H9 (cell line): ENCODE data around the gene TOGARAM2. TPM values are rescaled to one million over a fixed set of nuclear protein-coding genes. Genes with fewer than 3 reads are reported as not detected.

Source experiments
- DNase-seq: peaks from one replicate; pipeline ENCODE4 v3.0.0-alpha.2; 2017
- H2AFZ ChIP-seq: one replicate; pipeline ENCODE4 v1.6.1; 2013; ENCODE audit warnings: mild to moderate bottlenecking, low read length, control low read depth, moderate library complexity
- H2AK5ac ChIP-seq: 2 replicates; pipeline ENCODE4 v1.6.1; 2013; ENCODE audit warnings: low read length, control low read depth, mixed read lengths; ENCODE audit not compliant: insufficient read length
- H2BK120ac ChIP-seq: one replicate; pipeline ENCODE4 v1.6.1; 2013; ENCODE audit warnings: low read depth, mild to moderate bottlenecking, low read length, control low read depth, inconsistent platforms; ENCODE audit not compliant: poor library complexity, severe bottlenecking
- H2BK12ac ChIP-seq: 2 replicates; pipeline ENCODE4 v1.6.1; 2013; ENCODE audit warnings: low read length, control low read depth, mixed read lengths, low read depth; ENCODE audit not compliant: insufficient read length
- H2BK15ac ChIP-seq: 2 replicates; pipeline ENCODE4 v1.6.1; 2013; ENCODE audit warnings: low read depth, low read length, control low read depth
- H2BK20ac ChIP-seq: one replicate; pipeline ENCODE4 v1.6.1; 2013; ENCODE audit warnings: low read depth, mild to moderate bottlenecking, low read length, control low read depth, inconsistent platforms; ENCODE audit not compliant: poor library complexity, severe bottlenecking
- H2BK5ac ChIP-seq: 2 replicates; pipeline ENCODE4 v1.6.1; 2013; ENCODE audit warnings: low read length, control low read depth, mixed read lengths; ENCODE audit not compliant: insufficient read length
- H3K14ac ChIP-seq: 2 replicates; pipeline ENCODE4 v1.6.1; 2013; ENCODE audit warnings: low read length, control low read depth; ENCODE audit not compliant: insufficient read depth
- H3K18ac ChIP-seq: 2 replicates; pipeline ENCODE4 v1.6.1; 2013; ENCODE audit warnings: low read depth, mild to moderate bottlenecking, mixed read lengths, low read length, control low read depth; ENCODE audit not compliant: insufficient read length
- H3K23ac ChIP-seq: 2 replicates; pipeline ENCODE4 v1.6.1; 2013; ENCODE audit warnings: low read length, control low read depth, mixed read lengths, low read depth; ENCODE audit not compliant: insufficient read length
- H3K23me2 ChIP-seq: 2 replicates; pipeline ENCODE4 v1.6.1; 2013; ENCODE audit warnings: low read depth, mild to moderate bottlenecking, mixed read lengths, low read length, control low read depth; ENCODE audit not compliant: insufficient read length, poor library complexity, severe bottlenecking
- H3K27ac ChIP-seq: 2 replicates; pipeline ENCODE4 v1.5.1; 2013; ENCODE audit warnings: low read length, control low read depth, mixed read lengths, low read depth; ENCODE audit not compliant: insufficient read length
- H3K27me3 ChIP-seq: 2 replicates; pipeline ENCODE4 v1.6.1; 2013; ENCODE audit warnings: low read length, control low read depth, inconsistent platforms; ENCODE audit not compliant: insufficient read depth
- H3K4ac ChIP-seq: 2 replicates; pipeline ENCODE4 v1.6.1; 2013; ENCODE audit warnings: low read depth, mild to moderate bottlenecking, control low read depth, inconsistent platforms, low read length, moderate library complexity
- H3K4me1 ChIP-seq: 2 replicates; pipeline ENCODE4 v1.6.1; 2013; ENCODE audit warnings: low read length, control low read depth, inconsistent platforms; ENCODE audit not compliant: insufficient read depth
- H3K4me2 ChIP-seq: 2 replicates; pipeline ENCODE4 v1.6.1; 2013; ENCODE audit warnings: low read length, control low read depth, mixed read lengths; ENCODE audit not compliant: insufficient read length, insufficient read depth
- H3K56ac ChIP-seq: 2 replicates; pipeline ENCODE4 v1.6.1; 2013; ENCODE audit warnings: low read depth, mild to moderate bottlenecking, mixed read lengths, low read length, control low read depth; ENCODE audit not compliant: insufficient read length
- H3K79me1 ChIP-seq: 2 replicates; pipeline ENCODE4 v1.6.1; 2013; ENCODE audit warnings: low read depth, mild to moderate bottlenecking, moderate library complexity, low read length, control low read depth, inconsistent platforms; ENCODE audit not compliant: insufficient read depth, poor library complexity, severe bottlenecking
- H3K79me2 ChIP-seq: 2 replicates; pipeline ENCODE4 v1.6.1; 2013; ENCODE audit warnings: low read length, control low read depth, inconsistent platforms; ENCODE audit not compliant: insufficient read depth
- H3K9ac ChIP-seq: 2 replicates; pipeline ENCODE4 v1.6.1; 2013; ENCODE audit warnings: low read length, control low read depth, mixed read lengths; ENCODE audit not compliant: insufficient read length; ENCODE audit errors: extremely low read depth
- H3K9me3 ChIP-seq: one replicate; pipeline ENCODE4 v1.6.1; 2013; ENCODE audit warnings: low read depth, low read length, inconsistent platforms; ENCODE audit not compliant: control insufficient read depth
- H3T11ph ChIP-seq: one replicate; pipeline ENCODE4 v1.6.1; 2013; ENCODE audit warnings: mild to moderate bottlenecking, low read length, control low read depth, inconsistent platforms
- H4K20me1 ChIP-seq: one replicate; pipeline ENCODE4 v1.6.1; 2013; ENCODE audit not compliant: control insufficient read depth, insufficient read length, insufficient read depth
- H4K5ac ChIP-seq: 2 replicates; pipeline ENCODE4 v1.6.1; 2013; ENCODE audit warnings: low read depth, mild to moderate bottlenecking, mixed read lengths, low read length, control low read depth; ENCODE audit not compliant: insufficient read length
- H4K8ac ChIP-seq: replicated peaks from 2 replicates; pipeline ENCODE4 v1.6.1; 2013; ENCODE audit warnings: low read length, control low read depth, mixed read lengths, low read depth; ENCODE audit not compliant: insufficient read length
- H4K91ac ChIP-seq: 2 replicates; pipeline ENCODE4 v1.6.1; 2013; ENCODE audit warnings: low read depth, mild to moderate bottlenecking, moderate library complexity, mixed read lengths, low read length, control low read depth; ENCODE audit not compliant: insufficient read length
- H3K27ac Mint-ChIP-seq, 3 experiments: 2 replicates in 2 of 3; 3 replicates in 1 of 3; pipeline ENCODE4 v1.8.0; 2020 to 2021; ENCODE audit warnings: mixed read lengths in 3 of 3, mild to moderate bottlenecking in 1 of 3, moderate library complexity in 1 of 3
- H3K27me3 Mint-ChIP-seq: 2 replicates; pipeline ENCODE4 v1.8.0; 2021; ENCODE audit warnings: low read depth, mild to moderate bottlenecking, moderate library complexity, mixed read lengths
- H3K36me3 Mint-ChIP-seq, 3 experiments: 2 replicates in 2 of 3; 3 replicates in 1 of 3; pipeline ENCODE4 v1.8.0; 2020 to 2021; ENCODE audit warnings: low read depth in 3 of 3, mixed read lengths in 3 of 3; ENCODE audit not compliant: insufficient read depth in 1 of 3
- H3K4me1 Mint-ChIP-seq, 2 experiments: 2 replicates each; pipeline ENCODE4 v1.8.0; 2020; ENCODE audit warnings: mixed read lengths in 2 of 2
- H3K4me3 Mint-ChIP-seq, 2 experiments: 2 replicates in 1 of 2; 3 replicates in 1 of 2; pipeline ENCODE4 v1.8.0; 2020 to 2021; ENCODE audit warnings: mild to moderate bottlenecking in 2 of 2, mixed read lengths in 2 of 2, moderate library complexity in 1 of 2
- H3K9me3 Mint-ChIP-seq, 2 experiments: 2 replicates in 1 of 2; 3 replicates in 1 of 2; pipeline ENCODE4 v1.8.0; 2020; ENCODE audit warnings: mild to moderate bottlenecking in 2 of 2, mixed read lengths in 2 of 2, moderate library complexity in 1 of 2
- CTCF ChIP-seq: fragments of 200-600 bp; sonication (generic); conservative IDR thresholded peaks from 3 replicates; pipeline ENCODE4 v1.8.0; 2021; ENCODE audit warnings: antibody characterized with exemption, mild to moderate bottlenecking
- WGBS: extraction: QIAGEN DNeasy Blood & Tissue Kit; methylation state at CpG from one replicate; pipeline ENCODE4 v1.1.7; 2013; ENCODE audit warnings: missing lambda C conversion rate, low lambda C conversion rate, mixed read lengths; ENCODE audit not compliant: insufficient read length; ENCODE audit errors: extremely low coverage; 5-methylcytosine and 5-hydroxymethylcytosine counted together
- total RNA-seq: library from RNA; stranded (reverse); gene quantifications from 2 replicates; pipeline ENCODE4 v1.2.1, GENCODE V29; 2021

The TOGARAM2 gene
- total RNA-seq, 1 experiment from 2014 or later = 0.83 TPM

GRCh38 chr2:29052807-29053206 is 71.7 kb downstream of the TOGARAM2 start:
- WGBS = no CpG with 5 or more reads among the region's 6 CpGs
- Histone ChIP-seq H2BK5ac (no peak overlapping the region), H2AFZ (no peak overlapping the region), H2BK12ac (no peak overlapping the region), H4K20me1 (no peaks in the 10 kb centered on the region), H3K9me3 (no peaks in the 10 kb centered on the region), H3K27me3 (no peaks in the 10 kb centered on the region), H3K4me2 (no peak overlapping the region), H2BK15ac (no peak overlapping the region), H4K8ac (no peak overlapping the region), H3K9ac (no peak overlapping the region), H3K4me1 (peaks cover 4% of the 10 kb centered on the region; the same call in 1 of the 2 replicates), H3T11ph (no peak overlapping the region), H4K5ac (no peak overlapping the region), H3K14ac (peak overlapping the region; percentile 1; the same call in 1 of the 2 replicates), H3K79me1 (no peaks in the 10 kb centered on the region), H2BK120ac (no peak overlapping the region), H3K23ac (no peak overlapping the region), H3K4ac (no peak overlapping the region), H3K23me2 (no peaks in the 10 kb centered on the region), H2AK5ac (no peak overlapping the region), H2BK20ac (no peak overlapping the region), H4K91ac (no peak overlapping the region), H3K56ac (no peak overlapping the region), H3K79me2 (no peaks in the 10 kb centered on the region), H3K27ac (no peak overlapping the region), H3K18ac (no peak overlapping the region)
- TF ChIP-seq CTCF = no peak
- no peak overlapping the region for H3K4me3 Mint-ChIP-seq
- peak overlapping the region in 1 of 3 experiments; percentile 87; a peak in 1 of 7 replicates for H3K27ac Mint-ChIP-seq
- H3K27me3 Mint-ChIP-seq = peaks cover 4% of the 10 kb centered on the region
- H3K36me3 Mint-ChIP-seq = no peaks in the 10 kb centered on the region
- no peaks in the 10 kb centered on the region for H3K9me3 Mint-ChIP-seq
- no peak for DNase-seq
- H3K4me1 Mint-ChIP-seq = peaks cover 20% of the 10 kb centered on the region in 2 experiments
